Urothelium cell line (cell line): ENCODE results near the gene SRGN.
A peak's percentile ranks its signal among the peaks of the same experiment; 100 is the strongest.

Experiments used
- DNase-seq: peaks from one replicate; pipeline ENCODE4 v3.0.0; 2011; ENCODE audit warnings: low spot score, mixed read lengths
- FAIRE-seq: peaks from 2 replicates; lab custom pipeline; 2011; peaks lifted over from hg19 to GRCh38; lab: Jason Lieb, UNC

Gene SRGN

GRCh38 chr10:69060127-69060798 lies 27.6 kb upstream of the SRGN start:
- no peak for FAIRE-seq
- DNase-seq = no peak

GRCh38 chr10:69061305-69062161 lies 26.4 kb upstream of the SRGN start:
- DNase-seq (peak; percentile 77), FAIRE-seq (no peak)

GRCh38 chr10:69062901-69063300 lies 25.0 kb upstream of the SRGN start:
- FAIRE-seq = no peak

GRCh38 chr10:69064762-69065328 lies 23.1 kb upstream of the SRGN start:
- no peak for FAIRE-seq

More at GRCh38 chr10:69062901-69063300, 25.0 kb upstream of the SRGN start:
- no peak for DNase-seq

GRCh38 chr10:69065406-69066361 lies 22.2 kb upstream of the SRGN start:
- no peak for FAIRE-seq
- DNase-seq = no peak

More at GRCh38 chr10:69064762-69065328, 23.1 kb upstream of the SRGN start:
- no peak for DNase-seq

GRCh38 chr10:69067189-69067588 lies 20.7 kb upstream of the SRGN start:
- no peak for DNase-seq
- FAIRE-seq = no peak

GRCh38 chr10:69068549-69068948 lies 19.4 kb upstream of the SRGN start:
- DNase-seq (no peak), FAIRE-seq (no peak)

- DNase-seq (no peak), FAIRE-seq (no peak)
These were observed 18.5 kb upstream of the SRGN start for GRCh38 chr10:69069090-69070042.

- FAIRE-seq = no peak
- DNase-seq = no peak
These were observed 17.0 kb upstream of the SRGN start for GRCh38 chr10:69070951-69071350.

GRCh38 chr10:69071610-69072009 lies 16.3 kb upstream of the SRGN start:
- DNase-seq (no peak), FAIRE-seq (no peak)

- FAIRE-seq (no peak), DNase-seq (no peak)
These were observed 14.9 kb upstream of the SRGN start for GRCh38 chr10:69073026-69073425.

GRCh38 chr10:69073736-69074364 lies 14.1 kb upstream of the SRGN start:
- DNase-seq (no peak), FAIRE-seq (no peak)

GRCh38 chr10:69074532-69074931 lies 13.4 kb upstream of the SRGN start:
- FAIRE-seq = no peak
- no peak for DNase-seq

- no peak for FAIRE-seq
- DNase-seq = no peak
These were observed 12.5 kb upstream of the SRGN start for GRCh38 chr10:69075431-69075830.

GRCh38 chr10:69078311-69078710 lies 9.6 kb upstream of the SRGN start:
- DNase-seq (no peak), FAIRE-seq (no peak)

- DNase-seq = no peak
- no peak for FAIRE-seq
These were observed 7.7 kb upstream of the SRGN start for GRCh38 chr10:69080226-69080625.

GRCh38 chr10:69086001-69086509 lies 1.8 kb upstream of the SRGN start:
- FAIRE-seq (no peak), DNase-seq (no peak)

GRCh38 chr10:69088471-69088769 lies 517 bp downstream of the SRGN start:
- no peak for FAIRE-seq
- DNase-seq = no peak
